KOPT-K1 (cell line): ENCODE data around the gene ZDHHC11B.

Experiments
- H3K27ac ChIP-seq: fragments of 200-600 bp; sonication (generic); 2 replicates; pipeline ENCODE4 v1.5.1; 2016; ENCODE audit warnings: antibody characterized with exemption, mild to moderate bottlenecking, low read depth, low read length; ENCODE audit not compliant: poor library complexity, severe bottlenecking
- H3K36me3 ChIP-seq: fragments of 200-600 bp; sonication (generic); 2 replicates; pipeline ENCODE4 v1.5.1; 2017; ENCODE audit warnings: antibody characterized with exemption, mild to moderate bottlenecking, low read length, moderate library complexity; ENCODE audit not compliant: insufficient read depth
- H3K9me3 ChIP-seq: fragments of 200-600 bp; sonication (generic); 2 replicates; pipeline ENCODE4 v1.5.1; 2017; ENCODE audit warnings: antibody characterized with exemption, low read length, mild to moderate bottlenecking; ENCODE audit not compliant: insufficient read depth, poor library complexity, severe bottlenecking

Gene ZDHHC11B

GRCh38 chr5:674630-675011, 109.9 kb downstream of the ZDHHC11B start:
- no peaks in the 10 kb centered on the region for H3K36me3 ChIP-seq
- H3K9me3 ChIP-seq: no peaks in the 10 kb centered on the region
- no peak overlapping the region for H3K27ac ChIP-seq

GRCh38 chr5:673831-674629, 110.5 kb downstream of the ZDHHC11B start:
- no peak overlapping the region for H3K27ac ChIP-seq
- H3K9me3 ChIP-seq: no peaks in the 10 kb centered on the region
- peaks cover under 1% of the 10 kb centered on the region; the same call in 1 of the 2 replicates for H3K36me3 ChIP-seq

- Histone ChIP-seq H3K36me3 (peaks cover 8% of the 10 kb centered on the region; the same call in 1 of the 2 replicates), H3K9me3 (no peaks in the 10 kb centered on the region), H3K27ac (no peak overlapping the region)
Measured at GRCh38 chr5:673161-673830, 111.2 kb downstream of the ZDHHC11B start.

GRCh38 chr5:672329-673160, 112.0 kb downstream of the ZDHHC11B start:
- Histone ChIP-seq H3K36me3 (peaks cover 8% of the 10 kb centered on the region; the same call in 1 of the 2 replicates), H3K27ac (no peak overlapping the region), H3K9me3 (no peaks in the 10 kb centered on the region)

- Histone ChIP-seq H3K36me3 (peaks cover 8% of the 10 kb centered on the region; the same call in 1 of the 2 replicates), H3K9me3 (no peaks in the 10 kb centered on the region), H3K27ac (no peak overlapping the region)
Measured at GRCh38 chr5:671459-672328, 112.8 kb downstream of the ZDHHC11B start.

DNA sequence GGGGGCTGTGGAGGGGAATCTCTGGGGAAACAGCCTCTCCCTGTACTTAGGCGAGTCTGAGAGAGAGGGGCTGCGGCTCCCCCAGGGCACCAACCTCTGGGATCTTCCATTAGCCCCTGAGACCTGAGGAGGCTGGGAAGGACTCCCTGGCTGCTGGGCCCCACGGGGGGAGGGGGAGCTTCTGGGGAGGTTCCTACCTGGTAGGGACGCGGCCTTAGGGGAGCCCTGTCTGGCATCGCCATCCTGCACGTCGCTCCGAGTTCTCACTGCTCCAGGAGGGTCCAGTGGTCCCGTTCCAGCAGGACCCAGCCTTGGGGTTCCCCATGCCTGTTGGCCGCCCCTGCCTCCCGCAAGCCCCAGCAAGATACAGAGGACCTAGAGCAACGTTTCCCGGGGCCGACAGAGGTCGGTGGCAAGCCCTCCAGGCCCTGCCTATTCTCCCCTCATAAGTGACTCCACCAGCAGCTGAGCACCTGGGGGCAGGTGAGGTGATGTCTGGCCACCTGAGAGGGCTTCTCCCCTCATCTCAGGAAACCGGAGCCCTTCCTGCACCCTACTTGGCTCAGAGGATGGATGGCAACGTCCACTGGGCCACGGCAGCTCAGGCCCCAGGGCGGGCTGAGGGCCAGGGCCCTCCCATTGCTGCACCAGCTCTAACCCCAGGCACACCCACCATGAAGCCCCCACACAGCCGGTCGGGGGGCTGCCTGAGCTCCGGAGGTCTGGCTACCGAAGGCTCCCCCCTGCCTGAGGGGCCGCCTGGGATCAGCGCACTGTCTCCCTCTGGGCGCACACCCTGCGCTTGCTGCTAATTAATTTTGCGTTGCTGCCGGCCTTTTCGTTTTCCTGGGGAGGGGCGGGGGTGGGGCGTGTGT, 113.9 kb downstream of the ZDHHC11B start:
- H3K9me3 ChIP-seq: no peaks in the 10 kb centered on the region
- no peak overlapping the region for H3K27ac ChIP-seq
- H3K36me3 ChIP-seq: peaks cover 8% of the 10 kb centered on the region; the same call in 1 of the 2 replicates

GRCh38 chr5:669842-670395, 114.6 kb downstream of the ZDHHC11B start:
- no peak overlapping the region for H3K27ac ChIP-seq
- peaks cover 14% of the 10 kb centered on the region for H3K36me3 ChIP-seq
- no peaks in the 10 kb centered on the region for H3K9me3 ChIP-seq

GRCh38 chr5:669111-669841, 115.3 kb downstream of the ZDHHC11B start:
- Histone ChIP-seq H3K27ac (no peak overlapping the region), H3K36me3 (peaks cover 20% of the 10 kb centered on the region)

DNA sequence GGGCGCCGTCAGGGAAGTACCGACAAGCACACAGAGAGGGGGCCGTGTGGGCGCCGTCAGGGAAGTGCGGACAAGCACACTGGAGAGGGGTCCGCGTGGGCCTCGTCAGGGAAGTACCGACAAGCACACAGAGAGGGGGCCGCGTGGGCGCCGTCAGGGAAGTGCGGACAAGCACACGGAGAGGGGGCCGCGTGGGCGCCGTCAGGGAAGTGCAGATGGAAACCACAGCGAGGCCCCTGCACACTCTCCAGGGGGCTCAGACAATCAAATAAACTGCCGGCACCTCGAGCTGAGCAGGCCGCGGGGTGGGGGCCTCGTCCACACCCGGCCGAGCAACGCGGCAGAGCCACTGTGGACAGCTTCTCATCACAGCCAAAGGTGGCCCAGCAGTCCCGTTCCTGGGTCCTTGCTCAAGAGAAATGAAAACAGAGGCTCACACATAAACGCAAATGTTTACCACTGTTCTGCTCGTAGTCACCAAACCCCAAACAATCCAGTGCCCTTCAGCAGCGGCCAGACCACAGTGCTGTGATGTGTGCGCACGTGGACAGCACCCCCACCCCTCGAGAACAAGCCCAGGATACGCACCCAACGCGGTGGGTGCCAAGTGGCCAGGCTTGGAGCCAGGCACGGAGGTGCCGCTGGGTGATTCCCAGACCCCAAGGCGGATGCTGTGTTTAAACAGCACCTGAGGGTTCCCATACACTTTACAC, 116.1 kb downstream of the ZDHHC11B start:
- H3K36me3 ChIP-seq: peaks cover 29% of the 10 kb centered on the region
- no peaks in the 10 kb centered on the region for H3K9me3 ChIP-seq
- no peak overlapping the region for H3K27ac ChIP-seq

More at GRCh38 chr5:669111-669841, 115.3 kb downstream of the ZDHHC11B start:
- no peaks in the 10 kb centered on the region for H3K9me3 ChIP-seq

DNA sequence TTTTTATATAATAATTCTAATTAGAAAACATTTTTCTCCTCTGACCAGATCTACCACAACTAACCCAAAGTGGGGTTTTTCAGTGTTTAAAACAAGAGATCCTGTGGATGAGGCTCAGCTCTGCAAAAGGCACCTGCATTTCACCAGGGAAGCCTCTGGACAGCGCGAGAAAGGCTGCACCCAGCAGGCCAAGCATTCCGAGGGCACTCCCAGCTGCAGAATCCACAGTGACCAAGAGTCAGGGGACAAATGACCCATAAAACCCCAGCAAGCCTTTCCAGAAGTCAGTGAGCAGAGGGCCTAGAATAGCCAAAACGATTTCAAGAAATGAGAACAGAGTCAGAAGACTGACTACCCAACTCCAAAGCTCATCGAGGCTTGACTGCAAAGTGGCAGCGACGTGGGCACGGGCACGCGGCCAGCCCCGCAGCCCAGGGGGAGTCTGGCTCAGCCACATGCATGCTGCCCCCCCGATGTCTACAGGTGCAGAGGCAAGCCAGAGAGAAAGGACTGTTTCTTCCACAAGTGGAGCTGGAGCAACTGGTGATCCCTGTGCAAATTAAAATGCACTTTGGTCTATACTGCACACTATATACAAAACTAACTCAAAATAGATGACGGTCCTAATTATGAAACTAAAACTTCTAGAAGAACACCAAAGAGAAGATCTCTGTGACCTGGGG, 117.6 kb downstream of the ZDHHC11B start:
- Histone ChIP-seq H3K27ac (no peak overlapping the region), H3K9me3 (no peaks in the 10 kb centered on the region), H3K36me3 (peaks cover 30% of the 10 kb centered on the region)

- H3K27ac ChIP-seq: no peak overlapping the region
- peaks cover 37% of the 10 kb centered on the region for H3K36me3 ChIP-seq
- H3K9me3 ChIP-seq: no peaks in the 10 kb centered on the region
Measured at GRCh38 chr5:665956-666711, 118.4 kb downstream of the ZDHHC11B start.
